Measurements from ENCODE around the gene SNAPC2.
"Not testable (repeated sequence)": the region's sequence is repeated elsewhere in the genome, so short reads cannot be mapped to it uniquely, and the experiment has no call there.

SNAPC2 gene

DNA sequence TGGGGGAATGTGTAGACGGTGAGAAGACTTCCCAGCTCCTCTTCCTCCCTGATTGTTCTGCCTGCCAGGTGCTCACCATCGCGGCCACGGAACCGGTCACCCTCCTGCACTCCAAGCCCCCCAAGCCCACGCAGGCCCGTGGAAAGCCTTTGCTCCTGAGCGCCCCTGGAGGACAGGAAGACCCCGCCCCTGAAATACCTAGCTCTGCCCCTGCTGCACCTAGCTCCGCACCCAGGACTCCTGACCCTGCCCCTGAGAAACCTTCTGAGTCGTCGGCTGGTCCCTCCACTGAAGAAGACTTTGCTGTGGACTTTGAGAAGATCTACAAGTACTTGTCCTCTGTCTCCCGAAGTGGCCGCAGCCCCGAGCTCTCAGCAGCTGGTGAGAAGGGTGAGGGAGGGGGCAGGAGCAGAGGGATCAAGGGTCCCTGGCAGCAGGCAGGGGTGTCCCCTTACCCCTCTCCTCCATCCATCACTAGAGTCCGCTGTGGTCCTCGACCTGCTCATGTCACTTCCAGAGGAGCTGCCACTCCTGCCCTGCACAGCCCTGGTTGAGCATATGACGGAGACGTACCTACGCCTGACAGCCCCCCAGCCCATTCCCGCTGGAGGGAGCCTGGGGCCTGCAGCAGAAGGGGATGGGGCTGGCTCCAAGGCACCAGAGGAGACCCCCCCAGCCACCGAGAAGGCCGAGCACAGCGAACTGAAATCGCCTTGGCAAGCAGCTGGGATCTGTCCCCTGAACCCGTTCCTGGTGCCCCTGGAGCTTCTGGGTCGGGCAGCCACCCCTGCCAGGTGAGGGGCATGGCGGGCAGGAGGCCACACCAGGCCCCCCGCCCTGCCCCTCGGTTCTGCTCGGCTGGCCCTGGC, 2.1 kb downstream of the SNAPC2 start:
- no peak for DNase-seq (ENCODE audit: low read depth)

DNA sequence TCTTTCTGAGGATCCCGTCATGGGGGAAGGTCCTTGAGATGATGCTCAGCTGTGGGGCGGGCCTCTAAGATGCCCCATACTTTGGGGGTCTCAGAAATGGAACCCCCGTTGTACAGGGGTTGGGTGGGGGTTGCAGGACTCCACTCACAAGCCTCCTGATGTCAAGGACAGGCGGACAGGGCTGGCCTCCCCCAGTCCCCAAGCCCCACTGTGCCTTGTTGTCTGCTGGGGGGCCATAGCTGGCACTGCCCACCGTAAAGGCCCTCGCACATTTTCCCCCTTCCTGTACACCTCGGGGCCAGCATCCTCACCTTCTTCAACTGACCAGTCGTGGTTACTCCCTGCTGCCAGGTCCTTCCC, 2.7 kb downstream of the SNAPC2 start:
- DNase-seq (ENCODE audit: low read depth), result no peak

DNA sequence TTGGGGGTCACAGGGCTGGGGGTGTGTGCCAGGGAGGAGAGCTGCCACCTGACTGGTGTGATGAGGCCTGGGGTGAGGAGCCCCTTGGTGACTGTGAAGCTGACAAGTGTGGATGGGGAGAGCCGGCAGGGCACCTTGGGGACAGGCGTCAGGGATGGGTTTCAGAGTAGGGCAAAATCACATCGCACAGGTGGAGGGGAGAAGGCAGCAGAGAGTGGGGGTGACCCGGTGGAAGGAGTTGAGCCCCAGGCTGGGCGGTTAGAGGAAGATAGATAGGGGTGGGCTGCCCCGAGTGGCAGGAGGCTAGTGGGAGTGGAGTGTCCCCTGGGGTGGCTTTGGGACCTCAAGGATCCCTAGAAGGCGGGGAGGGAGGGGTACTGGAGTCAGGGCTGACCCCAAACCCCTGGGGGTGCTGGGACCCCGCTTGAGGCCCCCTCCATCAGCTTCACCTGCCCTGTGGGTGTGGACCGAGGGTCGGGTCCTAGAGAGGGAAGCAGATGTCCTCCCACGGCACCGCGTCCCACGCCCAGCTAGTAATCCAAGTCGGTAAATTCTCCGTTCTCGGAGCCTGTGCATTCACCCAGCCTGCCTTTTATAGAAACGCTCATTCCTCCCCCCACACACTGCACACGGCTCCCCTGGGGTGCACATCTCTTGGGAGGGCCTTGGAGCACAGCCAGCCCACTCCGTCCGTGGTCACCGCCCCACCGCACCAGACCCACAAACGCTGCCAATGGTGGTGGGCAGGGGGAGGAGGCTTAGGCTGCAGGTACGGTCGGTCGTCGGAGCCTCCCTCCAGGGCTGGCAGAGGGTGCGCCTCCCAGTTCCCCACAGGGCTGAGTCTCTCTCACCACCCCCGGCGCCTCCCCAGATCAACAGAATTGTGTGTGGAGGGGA, 3.4 kb downstream of the SNAPC2 start:
- no peak for DNase-seq (ENCODE audit: low read depth)

DNA sequence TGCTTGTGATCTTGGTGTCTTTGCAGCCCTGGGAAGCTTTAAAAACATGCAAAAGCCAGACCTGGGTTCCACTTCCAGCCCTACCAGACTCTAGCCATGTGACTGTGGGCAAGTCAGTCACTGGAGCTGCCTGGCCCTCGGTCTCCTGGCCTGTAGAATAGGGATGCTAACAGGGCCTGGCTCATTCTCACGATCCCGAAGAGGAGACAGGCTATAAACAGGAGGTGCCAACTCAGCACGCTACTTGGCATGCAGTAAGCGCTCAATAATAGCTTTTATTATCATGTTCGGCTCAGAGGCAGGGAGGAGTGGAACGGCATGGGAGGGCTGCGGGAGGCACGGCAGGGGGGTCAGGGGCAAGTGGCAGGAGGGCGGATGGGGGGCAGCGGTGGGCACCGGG, 4.1 kb downstream of the SNAPC2 start:
- no peak for DNase-seq (ENCODE audit: low read depth)

DNA sequence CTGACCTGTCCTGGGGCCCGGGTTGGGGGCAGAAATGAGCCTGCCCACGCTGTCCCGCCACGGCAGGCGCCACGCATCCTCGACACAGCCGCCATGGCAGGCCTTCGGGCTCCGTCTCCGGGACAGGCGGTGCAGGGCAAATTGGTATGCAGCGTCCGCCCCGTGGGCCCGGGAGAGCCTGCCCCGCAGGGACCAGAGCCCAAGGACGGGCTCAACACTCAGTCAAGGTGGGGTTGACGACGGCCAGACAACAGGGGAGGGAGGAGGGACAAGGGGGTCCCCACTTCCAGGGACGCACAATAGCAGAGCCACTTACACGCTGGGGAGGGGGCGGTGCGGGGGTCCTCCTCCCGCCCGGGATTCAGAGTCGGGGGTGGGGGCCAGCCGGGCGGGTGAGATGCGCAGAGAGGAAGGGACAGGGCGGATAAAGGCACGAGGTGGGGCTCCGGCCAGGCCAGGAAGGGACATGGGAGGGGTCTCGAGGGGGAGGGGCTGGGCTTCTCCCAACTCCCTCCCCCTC, 4.6 kb downstream of the SNAPC2 start:
- DNase-seq (ENCODE audit: low read depth), result no peak

DNA sequence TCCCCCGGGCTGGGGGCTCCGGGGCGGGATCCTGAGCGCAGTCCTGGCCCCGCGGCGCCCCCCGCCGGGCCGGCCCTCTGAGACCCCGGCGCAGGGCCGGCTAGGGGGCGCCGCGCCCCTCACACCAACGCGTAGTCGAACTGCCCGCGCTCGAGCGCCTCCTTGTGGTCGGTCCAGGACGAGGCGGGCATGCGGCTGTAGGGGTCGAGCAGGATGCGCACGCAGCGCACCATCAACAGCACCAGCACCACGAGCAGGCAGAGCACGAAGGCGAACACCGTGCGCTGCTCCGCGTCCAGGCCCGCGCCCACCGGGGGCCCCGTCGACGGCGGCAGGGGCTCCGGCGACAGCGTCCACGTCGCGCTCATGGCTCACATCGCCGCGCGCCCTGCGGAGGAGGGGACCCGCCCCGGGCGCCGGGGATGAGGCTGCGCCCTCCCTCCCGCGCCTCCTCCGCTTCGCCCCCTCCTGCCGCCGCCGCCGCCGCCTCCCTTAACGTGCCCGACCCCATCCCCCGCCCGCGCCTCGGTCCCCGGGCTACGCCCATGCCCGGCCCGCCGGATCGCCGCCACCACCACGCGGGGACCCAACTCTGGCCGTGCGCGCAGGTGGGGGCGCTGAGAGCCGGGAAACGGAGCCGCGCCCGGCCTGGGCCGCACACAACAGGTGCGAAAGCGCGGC, 5.2 kb downstream of the SNAPC2 start:
- DNase-seq (ENCODE audit: low read depth), result no peak

DNA sequence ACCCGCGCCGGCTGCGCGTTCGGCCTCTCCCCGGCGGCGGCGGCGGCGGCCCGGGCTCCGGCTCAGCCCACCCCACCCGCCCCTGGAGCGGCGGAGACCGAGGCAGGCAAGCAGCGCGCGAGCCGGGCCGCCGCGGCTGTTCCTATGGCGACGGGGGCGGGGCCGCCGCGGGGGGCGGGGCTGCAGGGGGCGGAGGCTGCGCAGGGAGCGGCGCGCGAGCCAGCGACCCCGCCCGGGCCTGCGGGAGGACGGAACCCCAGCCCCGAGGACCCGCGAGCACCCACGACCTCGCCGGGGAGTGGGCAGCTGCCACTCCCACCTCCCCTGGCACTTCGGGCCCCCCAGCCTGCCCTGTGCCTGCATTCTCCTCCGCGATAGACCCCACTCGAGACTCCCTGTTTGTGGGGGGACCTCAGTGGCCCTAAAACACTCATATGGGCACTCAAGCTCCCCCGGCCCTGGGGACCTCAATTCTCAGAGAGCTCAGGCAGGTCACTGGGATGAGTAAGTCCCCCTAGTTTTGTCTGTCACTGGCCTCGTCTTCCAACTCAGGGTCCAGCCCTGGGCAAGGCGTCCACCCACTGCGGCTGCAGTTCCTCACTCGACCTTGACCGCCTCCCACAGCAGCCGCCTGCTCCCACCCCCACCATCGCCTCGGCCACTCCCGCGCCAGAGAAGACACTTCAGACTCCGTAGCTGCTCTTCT, 6.0 kb downstream of the SNAPC2 start, which contains the start of gene CTXN1:
CTXN1 (minus strand) TSS at position 115 of the 706 bp plus-strand sequence. CDS start 597 bp downstream, outside the sequence.
- no peak for DNase-seq (ENCODE audit: low read depth)

DNA sequence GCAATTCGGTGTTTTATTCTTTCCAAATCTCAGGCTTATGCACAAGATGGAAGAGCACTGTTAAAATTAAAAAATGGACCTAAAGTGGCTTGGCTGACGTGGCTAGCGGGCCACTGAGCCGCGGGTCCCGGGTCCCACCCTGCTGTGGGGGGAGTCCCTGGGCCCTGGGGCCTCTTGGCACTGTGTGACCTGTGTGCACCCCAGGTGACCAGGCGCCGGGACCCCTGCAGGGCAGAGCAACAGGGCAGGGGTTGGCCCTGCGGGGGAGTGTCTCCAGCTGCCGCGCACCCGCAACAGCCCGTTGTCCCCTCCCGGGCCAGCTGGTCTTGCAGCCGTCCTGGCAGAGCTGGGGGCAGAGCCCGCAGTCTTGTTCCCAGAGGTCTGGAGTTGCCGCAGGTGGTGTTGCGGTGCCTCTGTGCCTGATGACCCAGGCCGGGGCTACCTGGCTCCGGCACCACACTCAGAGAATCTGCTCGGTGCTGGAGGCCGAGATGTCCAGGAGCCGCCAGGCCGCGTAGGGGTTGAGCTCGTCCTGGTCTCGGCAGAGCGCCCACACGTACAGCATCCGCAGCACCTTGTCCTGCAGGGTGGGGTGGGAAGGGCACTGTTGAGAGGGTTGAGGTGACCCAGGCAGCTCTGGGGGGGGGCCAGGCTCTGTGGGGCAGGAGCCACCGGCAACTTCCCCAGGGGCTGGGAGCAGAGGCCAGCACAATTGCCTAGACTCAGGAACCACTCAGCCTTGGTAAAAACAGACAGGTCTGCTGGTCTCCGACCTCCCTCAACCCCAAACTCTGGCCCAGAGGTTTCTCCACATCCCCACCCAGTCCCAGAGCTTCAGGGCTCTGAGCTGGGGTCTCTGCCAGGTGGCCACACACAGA, 6.8 kb downstream of the SNAPC2 start:
- no peak for DNase-seq (ENCODE audit: low read depth)

DNA sequence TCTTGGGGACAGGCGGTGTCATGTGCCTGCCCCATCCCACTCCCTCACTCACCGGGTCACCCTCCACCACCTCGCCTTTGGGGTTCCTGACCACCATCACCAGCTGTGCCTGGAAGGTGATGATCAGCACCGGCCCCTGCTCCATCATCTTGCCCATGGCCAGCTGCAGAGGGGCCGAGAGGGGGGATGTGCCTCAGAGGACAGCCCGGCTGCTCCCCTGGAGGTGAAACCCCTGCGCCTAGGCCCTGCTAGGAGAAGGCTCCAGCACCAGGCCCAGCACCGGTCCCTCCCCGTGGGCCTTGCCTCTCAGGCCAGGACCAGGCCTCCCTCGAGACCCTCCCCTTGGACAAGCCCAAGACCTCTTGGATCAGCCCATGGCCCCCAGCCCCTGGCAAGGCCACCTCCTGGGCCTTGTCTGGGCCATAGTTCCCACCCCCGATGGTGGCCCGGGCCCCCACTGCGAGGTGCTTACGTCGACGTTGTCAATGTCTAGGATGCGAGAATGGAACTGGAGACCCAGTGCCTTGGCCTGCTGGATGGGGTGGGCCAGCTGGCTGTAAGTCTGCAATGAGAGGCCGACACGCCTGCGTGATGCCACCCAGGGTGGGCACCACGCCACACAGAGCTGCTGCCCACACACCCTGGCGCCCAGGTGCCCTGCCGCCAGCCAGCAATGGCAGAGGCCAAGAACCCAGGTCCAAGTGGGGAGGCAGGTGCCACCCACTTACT, 7.6 kb downstream of the SNAPC2 start:
- DNase-seq (ENCODE audit: low read depth), result no peak

DNA sequence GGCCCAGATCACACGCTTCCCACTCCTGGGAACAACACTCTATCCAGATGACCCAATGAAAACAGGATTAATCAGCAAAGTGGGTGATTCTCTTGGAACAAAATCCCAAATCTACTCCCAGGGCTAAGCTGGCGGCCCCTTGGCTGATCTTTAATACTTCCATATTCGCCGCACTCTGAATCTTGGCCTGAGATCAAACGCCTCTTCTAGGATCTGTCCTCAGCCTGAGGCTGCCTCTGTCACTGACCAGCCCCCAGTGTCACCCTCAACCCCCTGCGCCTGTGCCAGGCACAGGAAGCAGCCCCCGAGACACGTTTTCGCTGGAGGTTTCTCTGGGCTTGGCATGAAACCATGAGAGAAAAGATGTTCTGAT, 8.2 kb downstream of the SNAPC2 start:
- no peak for DNase-seq (ENCODE audit: low read depth)

DNA sequence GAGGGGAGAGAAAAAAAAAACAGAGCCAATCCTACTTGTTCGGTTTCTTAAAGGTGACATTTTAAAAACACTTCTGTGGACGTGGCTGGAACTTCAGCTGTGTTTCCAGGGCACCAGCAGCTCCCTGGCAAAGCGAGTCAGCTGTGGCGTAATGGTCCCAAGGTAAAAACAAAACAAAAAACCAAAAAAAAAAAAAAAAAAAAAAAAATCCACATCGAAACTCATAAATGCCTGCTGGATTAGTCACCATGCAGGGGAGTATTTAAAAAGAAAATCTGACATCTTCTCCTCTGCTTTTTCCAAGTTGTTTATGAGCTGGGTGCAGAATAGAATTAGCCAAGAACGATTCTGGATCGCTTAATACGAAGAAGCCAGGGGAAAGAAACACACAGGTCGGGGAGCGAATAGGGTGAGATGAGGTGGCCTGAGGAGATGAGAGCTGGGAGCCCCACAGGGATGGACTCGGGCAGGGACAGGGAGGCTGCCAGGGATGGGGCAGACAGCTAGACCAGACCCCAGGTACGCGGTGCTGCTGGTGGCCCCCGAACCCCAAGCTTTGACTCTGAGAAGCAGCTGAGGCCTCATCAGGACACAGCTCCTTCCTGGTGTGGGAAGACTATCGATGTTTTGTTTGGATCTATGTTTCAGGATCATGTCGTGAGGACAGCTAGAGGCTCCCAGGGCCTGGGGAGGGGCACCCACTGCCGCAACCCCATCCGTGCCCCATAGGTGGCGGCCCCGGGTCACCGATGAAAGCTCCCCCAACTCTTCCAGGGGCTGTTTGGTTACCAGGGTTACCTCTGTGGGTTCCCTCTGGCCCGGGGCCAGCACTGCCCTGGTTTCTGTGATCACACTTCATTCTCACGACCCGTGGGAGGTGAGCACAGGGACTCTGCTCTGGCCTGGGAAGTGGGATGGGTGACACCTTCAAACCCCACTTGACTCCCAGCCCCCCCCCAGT, 8.9 kb downstream of the SNAPC2 start:
- peak; percentile 74 for DNase-seq (ENCODE audit: low read depth)

DNA sequence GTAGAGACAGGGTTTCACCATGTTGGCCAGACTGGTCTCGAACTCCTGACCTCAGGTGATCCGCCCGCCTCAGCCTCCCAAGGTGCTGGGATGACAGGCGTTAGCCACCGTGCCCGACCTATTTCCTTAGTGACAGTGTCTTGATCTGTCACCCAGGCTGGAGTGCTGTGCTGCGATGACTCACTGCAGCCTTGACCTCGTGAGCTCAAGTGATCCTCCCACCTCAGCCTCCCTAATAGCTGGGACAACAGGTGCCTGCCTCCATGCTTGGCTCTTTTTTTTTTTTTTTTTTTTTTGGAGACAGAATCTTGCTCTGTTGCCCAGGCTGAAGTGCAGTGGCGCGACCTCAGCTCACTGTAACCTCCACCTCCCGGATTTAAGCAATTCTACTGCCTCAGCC, 9.9 kb downstream of the SNAPC2 start:
- not testable (repeated sequence) for DNase-seq (ENCODE audit: low read depth)

DNA sequence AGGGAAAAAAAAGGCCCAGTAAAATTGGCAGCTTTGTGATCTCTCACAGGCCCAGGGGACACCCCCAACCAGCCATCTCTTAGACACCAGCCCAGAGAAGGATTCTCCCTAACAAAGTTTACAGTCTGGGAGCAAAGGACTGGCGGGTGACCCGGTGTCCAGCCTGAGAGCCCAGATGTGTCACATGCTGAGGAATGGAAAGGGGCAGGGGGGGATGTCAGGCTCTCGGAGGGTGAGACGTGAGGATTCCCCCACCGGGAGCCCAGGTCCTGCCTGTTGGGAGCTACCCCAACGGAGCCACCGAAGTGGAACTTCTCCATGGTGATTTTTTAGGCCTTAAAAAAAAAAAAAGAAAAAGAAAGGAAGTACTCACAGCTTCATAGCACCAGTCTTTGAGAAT, 10.6 kb downstream of the SNAPC2 start:
- DNase-seq (ENCODE audit: low read depth), result no peak

DNA sequence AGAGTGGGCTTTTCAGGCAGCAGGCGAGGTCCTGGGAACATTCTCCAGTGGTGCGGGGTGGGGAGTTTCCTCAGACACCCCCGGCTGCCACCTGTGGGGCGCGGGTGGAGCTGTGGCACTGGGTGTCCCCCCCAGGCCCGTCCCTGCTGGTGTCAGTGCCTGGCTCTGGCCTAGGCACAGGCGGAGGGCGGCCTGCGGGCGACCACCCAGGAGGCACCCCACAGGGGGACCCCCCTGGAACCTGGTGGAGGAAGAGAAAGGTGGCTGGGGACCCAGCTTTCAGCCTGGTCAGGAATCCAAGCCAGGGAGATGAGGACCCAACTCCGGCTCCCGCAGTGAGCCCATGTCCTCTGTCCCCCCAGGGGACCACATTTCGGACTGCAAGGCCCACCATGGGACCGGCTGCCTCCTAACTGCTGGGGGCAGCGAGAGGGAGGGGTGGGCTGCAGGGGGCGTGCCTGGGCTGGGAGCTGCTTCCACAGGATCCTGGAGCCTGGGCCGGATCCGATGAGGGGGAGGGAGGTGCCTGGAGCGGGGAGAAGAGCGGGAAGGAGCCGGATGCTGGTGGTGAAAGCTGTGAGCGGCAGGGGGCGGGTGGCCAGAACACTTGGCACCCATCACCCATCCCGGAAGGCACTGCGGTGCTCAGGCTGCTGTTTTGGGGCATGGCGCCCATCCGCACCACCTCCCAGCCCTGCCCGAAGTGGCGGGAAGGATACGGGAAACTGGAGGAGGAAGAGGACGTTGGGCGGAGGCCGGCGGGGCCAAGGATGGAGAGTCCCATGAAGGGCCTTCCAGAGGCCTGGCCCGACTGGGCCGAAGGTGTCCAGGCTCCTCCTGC, 11.3 kb downstream of the SNAPC2 start:
- no peak for DNase-seq (ENCODE audit: low read depth)

DNA sequence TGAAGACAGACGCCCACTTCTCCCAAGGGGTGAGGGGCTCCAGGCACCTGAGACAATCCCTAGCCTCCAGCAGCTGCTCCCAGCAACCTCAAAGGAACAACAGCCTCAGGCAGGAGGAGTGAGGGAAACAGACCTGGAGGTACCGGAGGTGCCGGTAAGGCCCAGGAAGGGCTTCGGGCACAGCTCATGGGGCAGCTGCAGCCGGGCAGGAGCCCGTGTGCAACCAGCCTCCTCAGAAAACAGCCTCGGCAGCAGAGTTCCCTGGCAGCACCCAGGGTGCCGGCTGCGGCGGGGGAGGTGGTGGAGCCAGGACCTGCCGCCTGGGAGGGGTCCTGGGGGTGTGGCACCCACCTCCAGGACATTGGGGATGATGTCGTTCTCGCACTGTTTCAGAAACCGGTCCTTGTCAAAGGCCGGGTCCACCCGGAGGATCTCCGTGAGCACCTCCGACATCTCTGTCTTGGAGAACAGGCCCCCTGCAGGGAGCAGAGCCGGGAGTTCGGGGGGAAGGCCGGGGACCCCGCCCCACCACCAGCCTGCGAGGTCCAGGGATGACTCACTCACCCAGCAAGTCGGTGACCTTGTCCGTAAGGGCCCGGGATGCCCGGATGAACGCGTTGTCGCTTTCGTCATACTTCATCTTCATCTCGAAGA, 12.3 kb downstream of the SNAPC2 start:
- DNase-seq (ENCODE audit: low read depth), result no peak

DNA sequence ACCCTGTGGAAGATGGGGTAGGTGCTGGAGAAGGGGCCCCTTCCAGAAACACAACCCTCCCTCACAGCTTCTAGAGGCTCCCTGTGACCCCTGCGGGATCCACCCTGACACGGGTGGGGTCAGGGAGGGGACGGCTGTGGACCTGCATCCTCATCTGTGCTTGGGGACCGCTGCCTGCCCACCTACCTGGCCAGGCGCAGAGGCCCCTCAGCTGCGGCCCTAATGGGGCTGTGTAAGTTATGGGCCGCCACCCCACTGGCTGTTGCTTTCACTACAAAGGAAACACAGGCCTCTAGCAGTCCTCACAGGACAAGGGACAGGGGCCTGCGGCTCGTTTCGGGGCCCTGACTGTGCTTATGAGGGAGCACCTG, 12.8 kb downstream of the SNAPC2 start:
- no peak for DNase-seq (ENCODE audit: low read depth)

DNA sequence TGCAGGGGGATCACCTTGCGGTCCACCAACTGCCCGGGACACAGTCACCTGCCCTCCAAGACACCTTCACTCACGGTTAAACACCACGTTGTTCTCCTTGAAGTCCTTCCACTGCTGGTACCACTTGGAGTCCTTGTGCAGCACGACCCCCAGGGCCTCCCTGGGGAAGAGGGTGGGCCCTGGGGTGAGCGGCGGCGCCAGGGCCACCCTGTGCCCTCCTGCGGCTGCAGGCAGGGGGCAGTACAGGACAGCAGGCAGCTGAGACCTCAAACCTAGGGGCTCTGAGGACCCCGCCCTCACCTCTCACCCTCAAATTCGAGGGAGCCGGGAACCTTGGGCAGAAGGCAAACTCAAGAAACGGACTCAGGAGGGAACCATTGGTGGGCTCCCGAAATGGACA, 13.3 kb downstream of the SNAPC2 start:
- DNase-seq (ENCODE audit: low read depth), result no peak
